Peyer's patch (tissue), 4 donors: ENCODE measurements around the gene BAK1.

Experiments used
- CTCF ChIP-seq, 6 experiments: fragments of 450-650 bp in 4 of 6; fragments of 200-600 bp in 2 of 6; sonication (generic) in 1 of 6; IDR thresholded peaks; one replicate each; pipeline ENCODE4 v1.5.1; 2017 to 2019; ENCODE audit warnings: antibody characterized with exemption in 6 of 6, mild to moderate bottlenecking in 3 of 6, moderate library complexity in 1 of 6
- POLR2A ChIP-seq, 2 donors: fragments of 450-650 bp; IDR thresholded peaks; one replicate each; pipeline ENCODE4 v1.5.1; 2017; ENCODE audit warnings: antibody characterized with exemption in 2 of 2, mild to moderate bottlenecking in 2 of 2, moderate library complexity in 2 of 2

- TF ChIP-seq CTCF (IDR thresholded peaks at IDR 0.05) (peak in 3 of 6 experiments; percentile 22 to 31 (median 25)), POLR2A (IDR thresholded peaks at IDR 0.05) (no peak)
Measured at GRCh38 chr6:33619166-33619840, 39.2 kb upstream of the BAK1 start.
